GM19238 (cell line): ENCODE data around the gene SPARC.
"Not testable (repeated sequence)": the region's sequence is repeated elsewhere in the genome, so short reads cannot be mapped to it uniquely, and the experiment has no call there.

Source experiments
- DNase-seq: peaks from one replicate; pipeline ENCODE4 v3.0.0; 2011; ENCODE audit warnings: low spot score; ENCODE audit not compliant: insufficient read length

SPARC gene

DNA sequence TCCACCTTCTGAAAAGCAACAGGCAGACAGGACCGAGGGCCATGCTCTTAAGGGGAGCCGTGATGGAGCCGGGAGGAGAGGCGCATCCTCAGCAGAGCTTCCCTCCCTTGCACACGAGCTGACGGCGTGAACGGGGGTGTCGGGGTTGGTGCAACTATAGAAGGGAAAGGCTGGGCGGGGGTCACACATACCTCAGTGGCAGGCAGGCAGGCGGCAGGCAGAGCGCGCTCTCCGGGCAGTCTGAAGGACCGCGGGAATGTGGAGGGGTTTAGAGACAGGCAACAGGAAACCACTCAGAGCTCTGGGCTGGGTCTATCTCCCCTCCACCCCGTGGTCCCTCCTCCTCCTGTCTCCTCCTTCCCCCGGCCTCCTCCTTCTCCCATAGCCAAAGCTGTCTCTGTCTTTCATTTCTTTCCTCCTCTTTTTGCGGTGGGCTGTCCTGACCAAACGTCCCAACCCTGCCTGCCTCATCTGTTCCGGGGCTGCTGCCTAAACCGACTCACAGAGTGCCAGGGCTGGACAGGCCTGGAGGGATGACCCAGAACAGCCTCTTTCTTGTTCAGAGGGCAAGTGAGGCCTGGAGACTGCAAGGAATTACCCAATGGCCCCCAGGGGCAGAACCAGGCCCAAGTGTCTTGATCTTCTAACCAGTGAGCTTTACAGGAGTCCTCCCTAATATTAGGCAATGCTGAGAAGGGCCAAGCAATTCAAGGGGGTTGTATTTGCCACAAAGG is at the start of gene SPARC:
SPARC (minus strand) TSS at position 242 of the 734 bp plus-strand sequence. CDS start 10,727 bp downstream, outside the sequence.
- peak; percentile 55 for DNase-seq

DNA sequence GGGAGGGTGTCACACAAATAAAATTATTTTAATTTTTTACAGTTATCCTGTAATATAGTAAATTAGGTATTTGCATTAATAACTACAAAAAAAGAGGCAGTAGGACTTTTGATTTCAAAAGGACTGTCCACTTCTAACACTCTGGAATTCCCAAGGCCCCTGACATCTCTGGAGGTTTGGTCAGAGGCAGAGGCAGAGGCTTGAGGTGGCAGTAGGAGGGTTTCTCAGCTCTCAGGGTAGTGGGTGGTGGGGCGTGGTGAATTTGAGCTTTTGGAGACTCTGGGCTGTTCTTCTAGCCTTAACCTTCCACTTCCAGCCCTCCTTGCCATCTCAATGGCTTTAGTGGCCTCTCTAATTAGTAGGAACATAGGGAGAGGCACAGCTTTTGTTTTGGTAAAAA is 48.9 kb upstream of the SPARC start:
- no peak for DNase-seq

GRCh38 chr5:151734064-151734408 is 47.3 kb upstream of the SPARC start:
- DNase-seq, result no peak

DNA sequence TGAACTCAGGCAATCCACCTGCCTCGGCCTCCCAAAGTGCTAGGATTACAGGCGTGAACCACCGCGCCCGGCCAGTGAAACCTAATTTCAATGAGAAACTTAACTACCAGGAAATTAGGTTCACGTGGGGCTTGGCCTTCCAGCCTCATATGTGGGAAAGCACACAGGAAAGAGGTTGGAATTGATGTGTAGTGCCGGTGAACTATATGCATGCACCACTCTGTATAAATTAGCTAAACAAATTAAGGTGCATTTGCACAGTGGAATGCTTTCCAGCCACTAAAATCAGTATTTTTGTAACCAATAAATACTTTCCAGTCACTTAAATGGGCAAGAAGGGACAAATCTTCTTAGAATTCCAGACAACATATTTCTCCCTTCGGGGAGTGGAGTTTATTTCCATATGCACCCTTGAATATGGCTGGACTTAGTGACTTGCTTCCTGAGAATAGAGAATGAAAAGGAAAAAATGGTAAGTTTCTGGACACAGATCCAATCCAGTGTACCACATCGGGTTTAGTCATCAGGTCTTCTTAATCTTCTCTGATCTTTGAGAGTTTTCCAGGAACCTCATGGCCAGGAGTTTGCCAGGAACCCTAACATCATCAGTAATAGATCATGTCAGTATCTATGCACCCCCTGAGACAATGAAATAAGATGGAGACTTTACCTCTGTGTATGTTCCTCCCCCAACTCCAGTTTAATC is 46.8 kb upstream of the SPARC start:
- no peak for DNase-seq

- DNase-seq, result no peak
Observed at GRCh38 chr5:151730381-151730780, 43.7 kb upstream of the SPARC start.

DNA sequence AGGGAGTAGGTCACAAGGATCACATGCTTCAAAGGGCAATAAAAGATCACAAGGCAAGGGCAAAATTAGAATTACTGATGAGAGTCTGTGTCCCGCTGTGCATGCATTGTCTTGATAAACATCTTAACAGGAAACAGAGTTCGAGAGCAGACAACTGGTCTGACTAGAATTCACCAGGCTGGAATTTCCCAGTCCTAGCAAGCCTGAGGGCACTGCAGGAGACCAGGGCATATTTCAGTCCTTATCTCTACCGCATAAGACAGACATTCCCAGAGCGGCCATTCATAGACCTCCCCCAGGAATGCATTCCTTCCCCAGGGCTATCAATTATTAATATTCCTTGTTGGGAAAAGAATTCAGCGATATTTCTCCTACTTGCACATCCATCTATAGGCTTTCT is 42.9 kb upstream of the SPARC start:
- DNase-seq, result not testable (repeated sequence)

GRCh38 chr5:151724360-151724759 is 37.6 kb upstream of the SPARC start:
- no peak for DNase-seq

DNA sequence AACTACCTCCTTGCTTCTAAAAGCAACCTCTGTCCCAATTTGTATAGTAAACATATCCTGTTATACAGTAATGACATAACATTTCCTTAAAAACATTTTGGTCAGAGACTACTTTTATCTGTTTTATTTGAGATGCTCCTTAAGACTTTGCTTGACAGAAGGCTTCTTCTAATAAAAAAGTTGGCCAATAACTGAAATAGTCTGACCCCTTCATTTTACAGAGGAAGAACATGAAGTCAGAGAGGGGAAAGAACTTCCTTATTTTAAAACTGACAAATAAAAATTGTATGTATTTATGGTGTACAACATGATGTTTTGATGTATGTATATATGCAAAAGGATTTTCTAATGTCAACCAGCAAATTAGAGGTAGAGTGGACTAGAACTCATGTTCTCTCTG is 35.8 kb upstream of the SPARC start:
- DNase-seq, result no peak

DNA sequence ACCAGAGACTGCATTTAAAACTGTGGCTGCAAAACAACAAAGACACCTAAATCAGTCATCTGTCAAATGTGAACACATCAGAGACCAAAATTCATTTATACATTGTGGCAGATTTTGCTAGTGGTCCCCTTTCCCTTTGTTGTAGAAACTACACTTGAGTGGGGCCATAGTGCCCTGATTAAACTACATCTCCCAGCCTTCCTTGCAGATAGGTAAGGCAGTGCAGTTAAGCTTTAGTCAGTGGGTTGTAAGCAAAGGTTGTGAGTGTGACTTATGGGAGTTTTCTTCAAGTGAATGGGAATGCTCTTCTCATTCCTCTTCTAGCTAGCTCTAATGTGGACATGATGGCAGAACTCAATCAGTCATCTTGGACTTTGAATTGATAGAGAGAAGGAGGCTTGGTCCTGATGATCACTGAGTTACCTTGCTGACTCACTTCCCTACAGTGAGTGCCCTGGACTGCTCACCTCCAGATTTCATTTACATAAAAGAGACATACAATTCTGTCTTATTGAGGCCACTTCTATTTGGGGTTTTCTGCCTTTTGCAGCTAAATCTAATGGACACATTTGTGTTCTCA is 35.2 kb upstream of the SPARC start:
- no peak for DNase-seq

GRCh38 chr5:151721087-151721646 is 34.5 kb upstream of the SPARC start:
- DNase-seq, result peak; percentile 40

GRCh38 chr5:151720215-151720614 is 33.5 kb upstream of the SPARC start:
- no peak for DNase-seq

- no peak for DNase-seq
Observed at GRCh38 chr5:151719228-151720000, 32.7 kb upstream of the SPARC start.

- DNase-seq, result no peak
Observed at GRCh38 chr5:151718646-151719045, 31.9 kb upstream of the SPARC start.

DNA sequence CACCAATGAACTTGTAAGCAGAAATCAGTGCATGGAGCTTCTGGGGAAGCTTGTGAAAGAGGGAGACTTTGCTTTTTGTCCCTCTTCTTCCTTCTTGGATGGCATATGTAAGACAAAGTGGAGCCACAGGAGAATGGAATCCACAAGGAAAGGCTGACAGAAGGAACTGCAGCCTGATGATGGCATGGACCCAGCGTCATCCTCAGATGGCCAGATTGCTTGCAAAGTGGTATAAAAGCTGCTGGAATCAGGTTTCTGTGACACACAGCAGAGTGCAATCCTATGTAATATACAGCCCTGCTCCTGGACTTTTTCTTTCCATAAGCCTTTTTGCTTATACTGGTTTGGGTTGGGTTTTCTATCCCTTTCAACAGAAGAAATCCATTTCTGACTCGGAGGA is 31.4 kb upstream of the SPARC start:
- no peak for DNase-seq

DNA sequence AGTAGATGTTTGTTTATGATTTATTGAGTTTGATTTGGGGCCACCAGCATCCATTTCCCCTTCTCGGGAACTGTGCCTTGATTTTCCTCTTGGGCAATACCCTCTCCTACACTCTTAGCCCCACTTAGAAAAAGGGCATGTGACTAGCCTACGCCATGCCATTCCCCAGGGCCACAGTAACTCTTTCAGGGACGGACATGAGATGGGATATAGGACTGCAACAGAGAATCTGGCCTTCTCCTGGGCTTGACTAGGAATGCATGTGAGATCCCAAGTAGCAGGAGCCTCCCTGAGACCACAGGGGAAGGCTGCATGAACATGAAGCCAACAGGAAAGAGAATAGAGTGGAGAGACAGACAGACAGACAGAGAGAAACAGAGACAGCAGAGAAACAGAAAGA is 30.7 kb upstream of the SPARC start:
- DNase-seq, result no peak

DNA sequence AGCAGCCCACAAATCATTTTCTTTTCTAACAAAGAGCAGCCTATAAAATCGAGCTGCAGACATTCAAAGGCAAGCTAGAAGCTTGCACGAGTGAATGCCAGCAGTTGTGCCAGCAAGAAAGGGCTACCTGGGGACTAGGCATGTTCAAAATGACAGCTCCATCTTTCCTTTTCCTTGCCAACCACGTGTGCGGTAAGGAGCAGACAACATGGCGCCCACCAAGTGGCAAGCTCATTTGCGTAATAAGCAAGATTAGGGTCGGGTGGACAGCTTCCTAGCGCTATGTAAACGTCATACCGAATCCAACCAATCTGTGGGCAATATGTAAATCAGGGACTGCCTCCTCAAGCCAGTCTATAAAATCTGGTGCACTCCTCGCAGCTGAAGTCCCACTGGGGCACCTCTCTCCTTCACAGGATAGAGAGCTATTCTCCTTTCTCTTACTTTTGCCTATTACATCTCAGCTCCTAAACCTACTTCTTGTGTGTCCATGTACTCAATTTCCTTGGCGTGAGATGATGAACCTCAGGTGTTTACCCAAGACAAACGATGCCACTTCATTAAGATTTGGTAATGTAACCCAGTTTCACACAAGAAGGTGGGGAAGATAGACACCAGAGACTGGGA is 22.5 kb upstream of the SPARC start:
- no peak for DNase-seq

- DNase-seq, result no peak
Observed at GRCh38 chr5:151708126-151708525, 21.4 kb upstream of the SPARC start.

DNA sequence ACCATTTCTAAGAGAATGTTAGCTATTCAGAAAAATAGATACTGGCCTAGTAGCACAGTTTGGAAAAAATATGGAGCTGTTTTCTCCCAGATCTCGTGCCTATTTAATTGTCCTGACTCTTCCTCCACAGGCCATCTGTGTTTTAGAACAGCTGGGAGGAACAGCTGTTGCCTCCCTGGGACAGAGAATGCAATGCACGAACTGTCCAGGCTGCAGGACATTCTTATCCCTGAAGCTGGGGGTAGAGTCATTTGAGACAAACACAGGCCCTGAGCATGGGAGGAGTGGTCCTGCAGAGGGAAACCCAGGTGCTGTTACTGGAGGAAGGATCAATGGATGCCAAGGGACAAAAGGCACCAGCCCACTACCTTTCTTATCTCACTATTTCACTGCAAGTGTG is 20.9 kb upstream of the SPARC start:
- DNase-seq, result no peak

- no peak for DNase-seq
Observed at GRCh38 chr5:151706906-151707305, 20.2 kb upstream of the SPARC start.

- DNase-seq, result no peak
Observed at GRCh38 chr5:151703780-151704179, 17.1 kb upstream of the SPARC start.

- no peak for DNase-seq
Observed at GRCh38 chr5:151703227-151703626, 16.5 kb upstream of the SPARC start.
